Memory B cell (primary cell): ENCODE results near the gene PCK2.

Experiments
- ATAC-seq: fragments of 150-1000 bp; cut with Tn5 transposase; 2 replicates; pipeline ENCODE4 v1.10.0; 2021; ENCODE audit warnings: low read depth, mild to moderate bottlenecking, moderate library complexity
- DNase-seq, 2 donors: peaks; one replicate each; pipeline ENCODE4 v3.0.0; 2022; ENCODE audit warnings: low spot score in 2 of 2
- H3K27ac Mint-ChIP-seq: one replicate; pipeline ENCODE4 v1.8.0; 2022; ENCODE audit warnings: mild to moderate bottlenecking, moderate library complexity, mixed read lengths
- H3K27me3 Mint-ChIP-seq: one replicate; pipeline ENCODE4 v1.8.0; 2022; ENCODE audit warnings: mixed read lengths
- H3K36me3 Mint-ChIP-seq: one replicate; pipeline ENCODE4 v1.8.0; 2022; ENCODE audit warnings: mild to moderate bottlenecking, mixed read lengths
- H3K4me1 Mint-ChIP-seq: one replicate; pipeline ENCODE4 v1.8.0; 2022; ENCODE audit warnings: mixed read lengths
- H3K4me3 Mint-ChIP-seq: one replicate; pipeline ENCODE4 v1.8.0; 2022; ENCODE audit warnings: mild to moderate bottlenecking, moderate library complexity, mixed read lengths
- H3K9me3 Mint-ChIP-seq: one replicate; pipeline ENCODE4 v1.8.0; 2022; ENCODE audit warnings: mixed read lengths

PCK2 gene

GRCh38 chr14:24057867-24058259, 36.2 kb upstream of the PCK2 start:
- Mint-ChIP-seq H3K27me3 (no peaks in the 10 kb centered on the region), H3K4me3 (no peak overlapping the region), H3K36me3 (peaks cover 4% of the 10 kb centered on the region), H3K4me1 (peaks cover 11% of the 10 kb centered on the region), H3K27ac (no peak overlapping the region), H3K9me3 (no peaks in the 10 kb centered on the region)
- ATAC-seq (no peak), DNase-seq (no peak)

DNA sequence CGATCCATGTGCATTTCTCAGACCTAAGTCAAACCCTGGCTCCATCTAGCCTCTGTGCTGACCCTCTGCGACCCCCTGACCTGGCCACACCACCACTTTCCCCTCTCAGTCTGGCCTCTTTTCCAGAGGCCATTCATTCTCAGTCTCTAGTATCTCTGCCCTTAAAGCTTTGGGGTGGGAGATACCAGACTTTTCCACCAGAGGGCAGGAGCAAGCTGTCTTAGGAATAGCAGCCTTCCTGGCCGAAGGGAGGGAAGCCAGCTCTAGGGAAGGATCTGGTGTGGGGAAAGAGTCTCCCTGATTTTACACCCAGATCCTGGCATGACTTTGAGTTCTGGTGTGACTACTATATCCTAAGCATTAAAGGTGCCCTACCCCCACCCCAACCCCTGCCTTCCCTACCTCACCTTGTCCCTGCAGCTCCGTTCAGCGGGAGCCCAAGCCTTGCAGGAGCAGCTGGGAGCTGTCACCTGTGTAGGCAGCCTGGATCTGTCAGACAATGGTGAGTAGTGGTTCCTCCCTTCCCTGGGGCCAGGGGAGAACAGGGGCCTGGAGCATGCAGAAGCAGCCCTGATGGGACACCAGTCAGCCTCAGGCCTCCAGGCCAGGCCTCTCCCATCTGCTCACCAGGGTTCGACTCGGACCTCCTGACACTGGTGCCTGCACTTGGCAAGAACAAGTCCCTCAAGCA, 35.7 kb upstream of the PCK2 start:
- no peaks in the 10 kb centered on the region for H3K27me3 Mint-ChIP-seq
- ATAC-seq, result peak; percentile 67

DNA sequence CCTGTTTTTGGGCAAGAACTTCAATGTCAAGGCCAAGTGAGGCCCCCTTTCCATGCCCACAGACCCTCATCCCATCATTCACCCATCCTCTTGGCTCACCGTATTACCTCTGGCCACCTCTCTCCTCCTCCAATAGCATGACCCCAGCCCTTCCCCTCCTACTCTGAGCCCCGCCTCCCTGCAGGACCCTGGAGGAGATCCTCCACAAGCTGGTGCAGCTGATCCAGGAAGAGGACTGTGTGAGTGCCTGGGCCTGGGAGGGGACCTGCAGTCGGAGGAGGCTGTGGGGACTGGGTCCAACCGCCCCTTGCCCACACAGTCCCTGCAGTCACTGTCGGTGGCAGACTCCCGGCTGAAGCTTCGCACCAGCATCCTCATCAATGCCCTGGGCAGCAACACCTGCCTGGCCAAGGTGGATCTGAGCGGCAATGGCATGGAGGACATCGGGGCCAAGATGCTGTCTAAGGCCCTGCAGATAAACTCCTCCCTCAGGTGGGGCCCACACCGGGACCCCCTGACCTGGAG, 35.1 kb upstream of the PCK2 start:
- no peak overlapping the region for H3K27ac Mint-ChIP-seq
- no peak overlapping the region for H3K4me3 Mint-ChIP-seq
- no peaks in the 10 kb centered on the region for H3K27me3 Mint-ChIP-seq
- no peak for DNase-seq
- H3K4me1 Mint-ChIP-seq, result peaks cover 4% of the 10 kb centered on the region
- no peaks in the 10 kb centered on the region for H3K9me3 Mint-ChIP-seq
- ATAC-seq, result no peak
- H3K36me3 Mint-ChIP-seq, result peaks cover 3% of the 10 kb centered on the region

More for the DNA sequence above, 35.7 kb upstream of the PCK2 start:
- Mint-ChIP-seq H3K4me1 (peaks cover 5% of the 10 kb centered on the region), H3K9me3 (no peaks in the 10 kb centered on the region), H3K4me3 (no peak overlapping the region), H3K36me3 (peaks cover 4% of the 10 kb centered on the region), H3K27ac (no peak overlapping the region)
- peak; percentile 43 to 47 for DNase-seq

DNA sequence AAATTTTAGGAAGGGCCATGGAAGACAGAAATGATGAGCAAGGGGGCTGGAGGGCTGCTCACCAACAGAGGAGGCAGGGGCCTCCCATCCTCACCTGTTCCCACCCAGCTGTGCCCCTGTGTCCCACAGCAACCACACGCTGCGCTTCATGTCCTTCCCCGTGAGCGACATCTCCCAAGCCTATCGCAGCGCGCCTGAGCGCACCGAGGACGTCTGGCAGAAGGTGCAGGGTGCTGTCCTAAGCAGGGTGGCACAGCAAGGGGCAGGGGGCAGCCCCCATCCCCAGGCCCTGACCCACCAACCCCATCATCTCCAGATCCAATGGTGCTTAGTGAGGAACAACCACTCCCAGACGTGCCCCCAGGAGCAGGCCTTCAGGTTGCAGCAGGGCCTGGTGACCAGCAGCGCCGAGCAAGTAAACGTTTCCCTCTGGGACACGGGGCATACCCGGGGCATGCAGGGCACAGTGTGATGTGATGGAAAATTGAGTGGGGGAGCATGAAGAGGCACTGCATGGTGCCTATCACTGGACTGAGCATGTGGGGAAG, 34.2 kb upstream of the PCK2 start:
- Mint-ChIP-seq H3K4me1 (peaks cover 4% of the 10 kb centered on the region), H3K9me3 (no peaks in the 10 kb centered on the region), H3K27me3 (no peaks in the 10 kb centered on the region), H3K4me3 (no peak overlapping the region), H3K36me3 (peaks cover 3% of the 10 kb centered on the region), H3K27ac (no peak overlapping the region)
- DNase-seq, result no peak
- no peak for ATAC-seq

- Mint-ChIP-seq H3K36me3 (peaks cover 3% of the 10 kb centered on the region), H3K27ac (no peak overlapping the region), H3K27me3 (no peaks in the 10 kb centered on the region), H3K4me1 (peaks cover 4% of the 10 kb centered on the region), H3K9me3 (no peaks in the 10 kb centered on the region), H3K4me3 (no peak overlapping the region)
- DNase-seq, result no peak
- ATAC-seq, result no peak
Measured at GRCh38 chr14:24060443-24060842, 33.7 kb upstream of the PCK2 start.

DNA sequence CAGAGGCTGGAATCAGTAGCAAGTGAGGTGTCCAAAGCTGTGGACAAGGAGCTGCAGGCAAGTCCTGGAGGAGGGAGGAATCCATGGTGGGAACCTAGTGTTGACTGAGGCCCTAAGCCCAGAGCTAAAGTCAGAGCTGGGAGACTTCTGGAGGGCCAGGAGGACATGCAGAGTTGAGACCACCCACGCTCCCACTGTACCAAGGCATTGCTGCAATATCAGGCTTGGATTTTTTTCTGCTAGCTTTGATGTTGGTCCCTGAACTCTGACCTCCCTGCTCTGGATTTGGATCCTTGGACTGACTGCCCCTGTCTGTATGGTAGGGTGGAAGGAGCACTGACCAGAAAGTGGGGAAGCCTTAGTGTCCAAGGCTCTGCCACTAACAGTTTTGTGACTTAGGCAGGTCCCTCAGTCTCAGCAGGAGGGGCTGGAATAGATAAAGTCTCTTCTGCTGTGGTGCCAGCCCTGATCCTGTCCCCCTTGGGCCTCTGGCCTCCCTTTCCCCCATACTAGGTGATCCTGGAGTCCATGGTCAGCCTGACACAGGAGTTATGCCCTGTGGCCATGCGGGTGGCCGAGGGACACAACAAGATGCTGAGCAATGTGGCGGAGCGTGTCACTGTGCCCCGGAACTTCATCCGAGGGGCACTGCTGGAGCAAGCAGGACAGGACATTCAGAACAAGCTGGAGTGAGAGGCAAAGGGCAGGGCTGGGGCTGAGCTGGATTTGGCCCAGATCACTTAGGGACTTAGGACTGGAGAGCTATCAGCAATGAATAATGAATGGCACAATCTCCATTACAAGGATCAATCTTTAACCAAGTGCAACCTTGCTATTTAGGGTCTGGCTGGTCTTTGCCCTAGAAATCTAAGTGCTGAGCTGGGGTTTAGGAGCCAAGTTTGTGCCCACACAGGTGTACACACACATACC, 32.9 kb upstream of the PCK2 start:
- no peak overlapping the region for H3K4me3 Mint-ChIP-seq
- no peaks in the 10 kb centered on the region for H3K27me3 Mint-ChIP-seq
- no peak for ATAC-seq
- H3K36me3 Mint-ChIP-seq, result peaks cover 3% of the 10 kb centered on the region
- no peak overlapping the region for H3K27ac Mint-ChIP-seq
- peaks cover 4% of the 10 kb centered on the region for H3K4me1 Mint-ChIP-seq
- no peak for DNase-seq
- H3K9me3 Mint-ChIP-seq, result no peaks in the 10 kb centered on the region

DNA sequence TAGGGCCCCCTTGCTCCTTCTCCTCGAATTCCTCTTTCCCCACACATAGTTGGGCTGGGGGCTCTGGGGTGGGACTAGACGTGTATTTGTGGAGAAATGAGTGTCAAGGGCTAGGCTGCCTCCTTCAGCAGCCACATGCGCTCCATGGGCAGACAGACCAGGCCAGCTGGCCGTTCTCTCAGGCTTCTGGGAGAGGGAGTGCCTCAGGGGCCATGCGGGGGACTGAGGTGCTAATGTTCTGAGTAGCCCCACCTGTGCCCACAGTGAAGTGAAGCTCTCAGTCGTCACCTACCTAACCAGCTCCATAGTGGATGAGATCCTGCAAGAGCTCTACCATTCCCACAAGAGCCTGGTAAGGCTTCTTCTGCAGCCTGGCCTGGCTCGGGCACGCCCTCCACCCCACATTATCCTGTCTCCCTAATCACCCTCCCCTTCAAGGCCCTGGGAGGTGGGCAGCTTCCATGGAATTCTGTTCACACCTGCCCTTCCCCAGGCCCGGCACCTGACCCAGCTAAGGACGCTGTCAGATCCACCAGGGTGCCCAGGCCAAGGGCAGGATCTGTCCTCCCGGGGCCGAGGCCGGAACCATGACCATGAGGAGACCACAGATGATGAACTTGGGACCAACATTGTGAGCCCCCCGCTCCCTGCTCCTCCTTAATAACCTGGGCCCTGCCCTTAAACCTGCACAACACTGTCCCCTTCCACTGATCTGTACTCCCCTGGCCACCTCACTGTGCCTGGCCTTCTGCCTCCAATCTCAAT, 31.7 kb upstream of the PCK2 start:
- DNase-seq (no peak), ATAC-seq (no peak)
- Mint-ChIP-seq H3K27me3 (no peaks in the 10 kb centered on the region), H3K9me3 (no peaks in the 10 kb centered on the region), H3K27ac (no peak overlapping the region), H3K4me1 (peaks cover 4% of the 10 kb centered on the region), H3K4me3 (no peak overlapping the region), H3K36me3 (peaks cover 2% of the 10 kb centered on the region)

- H3K4me3 Mint-ChIP-seq, result no peak overlapping the region
- no peaks in the 10 kb centered on the region for H3K27me3 Mint-ChIP-seq
- H3K9me3 Mint-ChIP-seq, result no peaks in the 10 kb centered on the region
- peaks cover 2% of the 10 kb centered on the region for H3K4me1 Mint-ChIP-seq
- DNase-seq, result no peak
- no peak overlapping the region for H3K27ac Mint-ChIP-seq
- no peak for ATAC-seq
- H3K36me3 Mint-ChIP-seq, result peaks cover 2% of the 10 kb centered on the region
Measured at GRCh38 chr14:24063263-24063836, 30.8 kb upstream of the PCK2 start.

DNA sequence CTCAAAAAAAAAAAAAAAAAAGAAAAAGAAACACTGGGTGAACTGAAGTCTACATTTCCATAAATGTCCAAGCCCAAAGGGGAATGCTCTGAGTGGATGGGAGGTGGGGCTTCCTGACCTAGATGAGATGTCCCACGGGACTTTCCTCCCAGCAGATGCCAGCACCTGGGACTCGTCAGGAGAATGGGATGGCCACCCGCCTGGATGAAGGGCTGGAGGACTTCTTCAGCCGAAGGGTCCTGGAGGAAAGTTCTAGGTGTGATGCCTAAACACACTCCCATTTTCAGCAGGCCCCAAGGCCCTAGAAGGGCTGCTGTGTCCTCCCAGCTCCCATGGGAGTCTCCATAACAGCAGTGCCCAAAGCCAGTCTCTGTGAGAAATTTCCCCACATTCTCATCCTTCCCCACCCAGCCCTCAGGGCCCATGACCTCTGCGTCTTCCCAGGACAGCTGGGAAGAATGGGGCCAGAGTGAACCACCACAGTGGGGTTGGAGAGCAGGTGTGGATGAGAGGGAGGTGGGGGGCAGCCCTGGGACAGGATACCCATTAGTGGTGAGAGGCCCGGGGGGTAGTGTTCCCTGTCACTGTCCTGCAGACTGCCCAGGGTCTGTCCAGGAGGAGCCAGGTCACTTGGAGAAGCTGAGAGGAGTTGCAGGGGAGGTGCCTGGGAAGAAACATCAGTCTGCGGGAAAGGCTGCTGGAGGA, 29.9 kb upstream of the PCK2 start:
- Mint-ChIP-seq H3K27me3 (no peaks in the 10 kb centered on the region), H3K4me3 (no peak overlapping the region), H3K4me1 (no peaks in the 10 kb centered on the region)

DNA sequence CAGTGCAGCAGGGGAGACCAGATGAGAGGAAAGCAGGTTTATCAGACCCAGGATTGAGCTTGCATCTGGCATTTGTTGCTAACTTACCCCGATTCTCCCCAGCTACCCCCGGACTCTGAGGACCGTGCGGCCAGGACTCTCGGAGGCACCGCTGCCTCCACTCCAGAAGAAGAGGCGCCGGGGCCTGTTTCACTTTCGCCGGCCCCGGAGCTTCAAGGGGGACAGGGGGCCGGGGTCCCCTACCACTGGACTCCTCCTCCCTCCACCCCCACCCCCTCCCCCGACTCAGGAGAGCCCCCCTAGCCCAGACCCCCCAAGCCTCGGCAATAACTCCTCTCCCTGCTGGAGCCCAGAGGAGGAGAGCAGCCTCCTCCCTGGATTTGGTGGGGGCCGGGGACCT, 29.3 kb upstream of the PCK2 start:
- Mint-ChIP-seq H3K9me3 (no peaks in the 10 kb centered on the region), H3K4me3 (no peak overlapping the region), H3K27ac (no peak overlapping the region), H3K27me3 (no peaks in the 10 kb centered on the region), H3K36me3 (peaks cover 2% of the 10 kb centered on the region), H3K4me1 (no peaks in the 10 kb centered on the region)
- ATAC-seq (no peak), DNase-seq (no peak)

More for the DNA sequence above, 29.9 kb upstream of the PCK2 start:
- Mint-ChIP-seq H3K9me3 (no peaks in the 10 kb centered on the region), H3K36me3 (peaks cover 2% of the 10 kb centered on the region), H3K27ac (no peak overlapping the region)
- DNase-seq (no peak), ATAC-seq (no peak)

GRCh38 chr14:24065408-24065807, 28.7 kb upstream of the PCK2 start:
- peaks cover 2% of the 10 kb centered on the region for H3K36me3 Mint-ChIP-seq
- no peak overlapping the region for H3K27ac Mint-ChIP-seq
- ATAC-seq (no peak), DNase-seq (no peak)
- peaks cover 2% of the 10 kb centered on the region for H3K4me1 Mint-ChIP-seq
- H3K4me3 Mint-ChIP-seq, result no peak overlapping the region
- H3K27me3 Mint-ChIP-seq, result no peaks in the 10 kb centered on the region
- no peaks in the 10 kb centered on the region for H3K9me3 Mint-ChIP-seq

GRCh38 chr14:24066496-24067132, 27.5 kb upstream of the PCK2 start:
- Mint-ChIP-seq H3K27me3 (peaks cover 4% of the 10 kb centered on the region), H3K36me3 (peaks cover 2% of the 10 kb centered on the region), H3K4me3 (no peak overlapping the region), H3K4me1 (peaks cover 2% of the 10 kb centered on the region), H3K9me3 (no peaks in the 10 kb centered on the region), H3K27ac (no peak overlapping the region)
- ATAC-seq (no peak), DNase-seq (no peak)
